UCSD-AML1 (cell line): ENCODE data around the gene ETFA.

Experiments used
- DNase-seq: peaks from one replicate; lab custom pipeline; 2025; ENCODE audit not compliant: unreplicated experiment; lab: John Stamatoyannopoulos, UW

The ETFA gene

DNA sequence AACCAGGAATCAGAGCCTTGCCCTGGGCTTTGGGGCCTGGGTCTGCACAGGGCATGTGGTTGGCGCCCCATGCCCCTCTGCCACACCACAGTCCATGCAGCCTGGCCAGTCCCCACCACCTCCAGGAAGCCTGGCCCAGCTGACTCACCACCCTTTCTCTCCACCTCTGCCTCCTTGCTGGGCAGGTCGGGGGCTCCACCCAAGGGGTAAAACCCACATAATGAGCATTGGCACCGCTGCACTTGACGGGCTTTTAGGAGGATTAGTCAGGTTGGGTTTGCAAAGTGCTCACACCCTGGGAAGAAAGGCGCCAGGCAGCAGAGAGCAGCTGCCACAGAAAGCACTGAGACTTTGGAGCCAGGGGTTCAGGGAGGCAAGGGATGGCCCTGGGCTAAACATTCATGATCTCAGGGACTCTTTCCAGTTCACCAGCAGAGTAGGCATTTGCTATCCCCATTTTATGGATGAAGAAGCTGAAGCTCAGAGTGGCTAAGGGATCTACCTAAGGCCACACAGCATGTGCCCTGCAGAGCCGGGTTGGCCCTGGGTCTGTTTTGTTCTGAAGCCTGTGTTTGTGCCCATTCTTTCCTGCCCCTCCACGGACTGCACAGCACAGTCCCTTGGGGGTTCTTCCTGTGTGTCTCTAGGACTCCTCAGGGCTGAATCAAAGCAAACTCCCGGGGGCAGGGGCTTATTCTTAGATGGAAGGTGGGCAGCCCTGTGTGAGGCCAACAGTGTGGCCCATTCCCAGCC is 113.4 kb downstream of the ETFA start:
- DNase-seq = no peak

DNA sequence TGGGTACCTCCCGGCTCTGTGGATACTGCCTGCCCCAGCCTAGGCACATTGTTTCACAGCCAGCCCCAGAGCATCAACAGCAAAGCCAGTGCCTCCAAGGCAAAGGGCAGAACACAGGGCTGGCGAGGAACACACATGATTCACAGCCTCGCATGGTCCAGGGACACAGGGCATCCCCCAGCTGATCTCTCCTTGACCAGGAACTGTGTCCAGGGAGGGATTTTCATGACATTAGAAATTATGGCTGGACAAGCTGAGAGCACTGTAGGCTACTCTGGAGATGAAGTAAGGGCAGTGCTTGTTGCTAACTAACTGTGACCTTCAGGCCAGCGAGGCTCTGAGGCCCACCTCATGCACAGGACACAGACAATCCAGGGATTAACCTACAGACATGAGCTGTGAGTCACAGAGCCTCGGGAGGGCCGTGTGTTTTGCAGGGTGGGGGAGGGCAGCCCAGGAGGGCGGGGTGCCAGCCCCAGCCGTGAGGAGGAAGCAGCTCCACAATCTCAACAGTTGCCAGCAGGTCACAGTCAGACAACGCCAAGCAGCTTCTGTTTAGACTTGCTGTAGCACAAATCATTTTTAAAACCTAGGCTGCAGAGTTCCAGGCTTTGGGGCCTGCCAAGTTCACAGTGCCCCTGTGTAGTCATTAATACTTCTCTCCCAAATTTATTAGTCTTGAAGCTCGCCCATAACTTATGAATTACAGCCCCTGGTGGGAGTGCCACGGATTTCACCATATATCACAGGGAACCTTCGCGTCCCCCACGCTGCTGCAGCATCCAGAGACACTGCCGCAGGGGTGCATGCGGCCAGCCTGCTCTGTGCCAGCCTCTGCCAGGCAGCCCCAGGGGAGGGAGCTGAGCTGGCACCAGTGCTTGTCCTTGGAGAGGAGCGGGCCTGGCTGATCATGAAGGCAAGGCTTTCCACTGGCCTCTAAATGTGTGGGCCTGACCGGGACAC is 114.7 kb downstream of the ETFA start:
- DNase-seq = peak; percentile 54

DNA sequence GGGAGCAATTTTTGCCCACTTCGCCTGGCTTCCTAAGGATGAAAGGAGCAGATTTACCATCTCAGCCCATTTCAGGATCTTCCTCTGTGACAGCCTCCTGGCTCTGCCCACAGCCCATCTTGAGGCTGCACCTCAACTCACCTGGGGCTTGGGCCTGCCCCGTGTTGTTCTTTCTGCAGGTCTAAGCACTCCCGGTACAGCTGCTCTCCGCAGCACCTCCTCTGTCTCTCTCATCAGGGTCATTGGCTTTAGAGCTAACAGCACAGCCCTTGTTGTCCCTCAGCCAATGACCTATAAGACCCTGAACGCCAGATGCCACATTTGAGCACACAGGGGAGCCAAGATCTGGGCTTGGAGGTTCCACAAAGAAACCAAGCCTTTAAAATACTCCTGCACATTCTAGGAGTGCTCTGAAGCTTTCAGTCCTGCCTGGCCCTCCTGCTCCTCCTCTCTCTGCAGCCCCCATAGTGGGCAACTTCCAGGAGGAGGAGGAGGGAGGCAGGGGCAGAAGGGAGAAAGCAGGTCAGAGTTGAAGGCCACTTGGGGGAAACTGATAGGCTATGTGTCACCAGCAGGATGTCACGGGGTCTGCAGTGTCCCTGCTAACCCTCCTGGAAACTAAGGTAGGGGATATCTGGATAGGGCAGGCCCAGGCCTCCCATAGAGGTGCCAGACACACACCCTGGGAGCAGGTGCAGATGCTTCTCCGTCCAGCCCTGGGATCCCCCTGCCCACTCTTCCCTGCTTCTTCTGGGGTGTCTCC is 115.6 kb downstream of the ETFA start:
- no peak for DNase-seq

DNA sequence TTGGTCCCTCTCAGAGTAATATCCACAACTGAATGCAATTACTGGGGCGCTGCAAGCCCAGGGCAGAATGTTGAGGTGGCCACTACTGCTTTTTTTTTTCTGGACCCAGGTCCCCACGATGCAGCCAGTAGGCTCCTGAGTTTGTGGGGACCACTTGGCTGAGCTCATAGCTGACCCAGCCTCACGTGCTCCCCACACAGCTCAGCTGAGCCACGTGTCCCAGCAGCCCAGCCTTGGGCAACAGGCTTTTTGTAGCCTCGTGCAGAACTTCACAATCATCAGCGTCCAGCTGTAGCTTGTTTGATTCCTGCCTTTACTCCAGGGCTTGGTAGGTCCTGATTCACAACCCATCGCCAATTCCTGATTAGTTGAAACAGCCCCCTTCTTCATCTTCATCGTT is 117.3 kb downstream of the ETFA start:
- no peak for DNase-seq

DNA sequence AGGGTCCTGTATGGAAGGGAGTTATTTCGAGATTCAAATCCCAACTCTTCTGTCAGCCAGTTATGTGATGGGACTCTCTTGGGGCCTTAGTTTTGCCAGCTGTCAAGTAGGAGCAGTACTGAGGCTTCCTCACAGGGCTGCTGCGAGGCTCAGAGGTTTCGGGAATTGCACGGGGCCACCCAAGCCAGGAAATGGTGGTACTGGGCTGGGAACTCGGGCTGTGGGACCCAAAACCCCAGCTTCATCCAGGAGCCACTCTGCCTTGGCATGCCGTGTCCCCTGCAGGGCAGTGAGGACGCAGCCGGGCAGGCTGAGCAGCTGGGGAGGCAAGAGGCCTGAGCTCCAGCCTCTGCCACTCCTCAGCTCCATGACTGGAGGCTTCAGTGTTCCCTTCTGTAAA is 118.6 kb downstream of the ETFA start:
- no peak for DNase-seq

DNA sequence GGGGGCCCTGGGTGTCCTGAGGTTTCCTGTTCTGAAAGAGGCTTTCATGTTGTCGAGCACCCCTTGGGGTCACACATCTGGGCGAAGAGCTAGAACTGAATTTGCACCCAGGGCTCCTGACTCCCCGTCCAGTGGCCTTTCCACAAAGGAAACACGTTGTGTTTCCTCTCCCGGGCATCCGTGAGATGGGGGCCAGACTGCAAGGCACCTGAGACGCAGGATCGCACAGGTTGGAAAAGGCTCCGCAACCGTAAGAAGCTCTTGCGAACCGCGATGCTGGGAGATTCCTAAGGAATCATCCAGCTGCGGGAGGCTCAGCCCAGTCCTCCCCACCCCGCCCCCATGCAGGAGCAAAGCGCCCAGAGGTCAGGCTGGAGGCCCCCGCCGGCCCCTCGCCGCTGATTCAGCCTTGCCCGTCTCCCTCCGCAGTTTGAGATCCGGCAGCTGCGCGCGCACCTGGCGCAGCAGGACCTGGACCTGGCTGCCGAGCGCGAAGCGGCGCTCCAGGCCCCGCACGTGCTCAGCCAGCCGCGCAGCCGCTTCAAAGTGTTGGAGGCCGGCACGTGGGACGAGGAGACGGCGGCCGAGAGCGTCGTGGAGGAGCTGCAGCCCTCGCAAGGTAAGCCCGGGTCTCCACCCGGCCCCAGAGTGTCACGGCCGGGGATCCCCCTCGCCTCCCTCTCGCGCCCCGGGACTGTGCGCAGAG is 119.6 kb downstream of the ETFA start:
- DNase-seq = no peak

DNA sequence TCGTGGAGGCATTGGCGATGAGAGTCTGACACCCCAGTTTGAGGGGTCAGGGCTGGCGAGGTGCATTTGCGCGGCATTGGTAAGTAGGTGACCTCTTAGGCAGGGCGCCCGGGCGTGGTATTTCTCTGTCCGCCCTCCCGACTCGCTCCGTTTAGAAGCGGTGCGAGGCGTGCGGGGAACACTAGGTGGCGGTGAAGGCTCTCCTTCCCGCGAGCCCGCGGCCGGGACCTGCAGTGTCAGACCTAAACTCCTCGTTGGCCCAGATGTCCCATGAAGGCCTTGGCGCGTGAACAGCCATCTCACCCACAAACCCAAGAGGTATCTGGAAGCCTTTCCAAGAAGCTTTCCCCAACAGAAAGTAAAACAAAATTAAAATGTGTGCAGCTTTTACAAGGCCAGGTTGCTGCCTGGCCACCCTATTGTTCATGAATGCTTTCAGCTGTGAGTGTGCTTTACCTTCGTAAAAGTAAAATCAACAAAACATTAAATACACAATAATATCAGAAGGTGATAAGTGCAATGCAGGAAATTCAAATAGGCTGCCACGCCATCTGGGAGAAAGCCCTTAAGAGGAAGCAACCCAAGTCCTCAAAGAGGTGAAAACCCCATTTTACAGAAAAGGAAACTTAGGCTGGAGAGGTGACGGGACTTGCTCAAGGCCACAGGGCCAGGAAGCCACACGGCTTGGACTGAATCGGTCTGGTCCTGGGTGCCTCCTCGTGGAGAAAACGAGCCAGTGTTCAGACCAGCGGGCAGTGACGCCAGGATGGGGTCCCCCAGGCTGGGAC is 120.3 kb downstream of the ETFA start:
- DNase-seq = peak; percentile 77

DNA sequence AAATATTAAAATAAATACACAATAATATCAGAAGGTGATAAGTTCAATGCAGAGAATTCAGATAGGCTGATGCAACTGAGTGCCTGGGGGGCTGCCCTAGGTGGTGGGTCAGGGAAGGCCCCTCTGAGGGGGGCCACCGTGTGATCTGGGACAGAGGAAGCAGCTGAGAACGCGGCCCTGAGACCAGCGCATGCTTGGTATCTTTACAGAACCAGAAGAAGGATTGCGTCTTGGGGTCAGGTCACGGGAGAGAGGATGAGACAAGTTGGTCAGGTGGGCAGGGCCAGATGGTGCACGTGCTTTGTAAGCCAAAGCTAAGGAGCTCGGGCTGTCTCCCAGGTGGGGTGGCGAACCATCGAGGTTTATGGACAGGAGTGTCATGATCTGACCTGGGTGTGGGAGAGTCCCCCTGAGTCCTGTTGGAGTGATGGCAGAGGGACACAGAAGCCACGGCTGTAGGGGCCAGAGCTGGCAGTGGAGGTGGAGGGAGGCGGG is 121.2 kb downstream of the ETFA start:
- no peak for DNase-seq

DNA sequence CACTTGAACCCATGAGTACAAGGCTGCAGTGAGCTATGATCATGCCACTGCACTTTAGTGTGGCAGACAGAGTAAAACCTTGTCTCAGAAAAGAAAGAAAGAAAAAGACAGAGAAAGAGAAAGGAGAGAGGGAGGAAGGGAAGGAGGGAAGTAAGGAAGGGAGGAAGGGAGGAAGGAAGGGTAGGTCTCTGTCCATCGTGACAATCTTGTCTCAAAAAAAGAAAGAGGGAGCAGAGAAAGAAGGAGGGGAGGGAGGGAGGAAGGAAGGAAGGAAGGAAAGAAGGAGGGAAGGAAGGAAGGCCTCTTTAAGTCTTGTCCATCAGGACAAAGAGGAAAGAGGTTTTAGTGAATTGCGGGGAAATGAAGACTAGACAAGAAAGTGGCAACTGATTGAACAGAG is 122.2 kb downstream of the ETFA start:
- no peak for DNase-seq

DNA sequence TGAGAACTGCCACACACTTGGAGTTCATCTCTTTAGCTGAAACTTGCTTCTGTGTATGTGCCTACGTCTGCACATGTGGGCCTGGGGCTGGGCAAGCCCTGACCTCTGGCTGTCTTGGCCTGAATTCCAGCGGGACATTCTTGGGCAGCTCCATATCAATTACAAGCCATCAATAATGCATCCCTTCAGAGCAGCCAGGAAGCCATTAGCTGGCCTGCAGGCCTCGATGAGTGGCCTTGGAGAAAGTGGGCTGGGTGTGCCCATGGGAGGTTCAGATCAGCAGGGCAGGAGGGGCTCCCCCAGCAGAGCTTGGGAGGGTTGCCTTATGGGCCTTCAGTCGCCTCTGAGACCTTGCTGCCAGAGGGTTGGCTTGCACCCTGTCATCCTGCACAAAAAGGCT is 124.1 kb downstream of the ETFA start:
- DNase-seq = no peak

DNA sequence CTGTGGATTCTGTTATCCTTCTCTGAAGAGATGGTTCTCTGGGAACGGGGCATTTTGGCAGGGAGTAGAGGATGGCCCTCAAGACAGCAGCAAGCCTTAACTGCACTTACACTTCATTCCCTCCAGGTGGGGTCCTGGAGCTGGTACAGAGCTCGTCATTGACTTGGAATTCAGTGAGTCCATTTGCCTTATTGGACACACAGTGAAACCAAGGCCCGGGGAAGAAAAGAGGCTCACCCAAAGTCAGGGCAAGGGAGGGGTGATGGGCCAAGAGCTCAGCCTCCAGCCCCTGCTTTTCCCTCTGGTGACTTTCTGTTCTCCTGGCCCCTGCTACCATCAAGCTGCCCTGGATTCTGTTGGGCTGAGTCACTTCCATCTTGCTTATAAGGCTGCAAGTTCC is 125.6 kb downstream of the ETFA start:
- peak; percentile 37 for DNase-seq

DNA sequence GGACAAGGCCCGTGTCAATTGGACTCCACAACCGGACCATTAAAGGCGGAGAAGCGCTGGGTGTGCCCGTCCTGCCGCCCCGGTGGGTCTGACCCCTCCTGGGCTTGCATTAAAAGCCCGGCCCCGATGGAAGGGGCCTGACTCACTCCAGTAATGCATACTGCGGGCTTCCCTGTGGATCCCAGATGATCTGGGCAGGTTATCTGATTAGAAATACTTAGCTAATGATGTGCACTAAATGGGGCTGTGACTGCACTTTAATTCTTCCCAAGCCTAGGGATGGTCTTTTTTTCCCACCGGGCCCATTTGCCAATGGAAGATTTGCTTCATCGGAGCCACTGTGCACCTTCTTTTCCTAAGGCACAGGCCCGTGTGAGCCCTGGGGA is 126.6 kb downstream of the ETFA start:
- no peak for DNase-seq

DNA sequence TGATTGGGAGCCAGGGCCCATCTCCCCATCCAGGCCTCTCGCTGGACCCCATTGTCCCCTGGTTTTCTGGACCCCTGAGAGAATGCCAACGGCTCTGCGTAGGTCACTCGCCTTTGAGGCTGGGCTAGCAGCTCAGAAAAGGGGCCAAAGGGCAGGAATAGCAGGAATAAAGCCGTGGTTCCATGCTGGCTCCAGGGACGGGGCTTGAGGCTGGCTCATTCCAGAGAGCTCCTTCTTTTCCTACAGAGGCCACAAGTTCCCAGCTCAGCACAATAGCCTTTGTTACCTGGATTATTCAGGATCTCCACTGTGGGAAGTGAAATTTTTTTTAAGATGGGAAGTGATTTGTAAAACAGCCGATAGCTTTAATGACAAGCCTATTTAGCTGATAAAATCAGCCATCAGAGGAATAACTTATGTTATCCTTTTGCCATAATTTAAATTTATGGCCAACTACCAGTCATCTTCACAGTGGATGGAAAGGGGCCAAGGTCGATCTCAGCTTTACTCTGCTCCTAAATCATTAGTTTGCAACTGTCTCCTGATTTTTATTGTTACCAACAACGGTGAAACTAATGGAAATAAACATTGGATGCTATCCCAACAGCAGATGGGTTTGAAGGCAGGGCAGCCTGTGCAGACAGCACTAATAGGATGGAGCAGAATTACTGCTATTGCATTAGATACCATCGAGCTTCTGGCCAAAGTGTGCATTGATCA is 127.2 kb downstream of the ETFA start:
- DNase-seq = no peak

DNA sequence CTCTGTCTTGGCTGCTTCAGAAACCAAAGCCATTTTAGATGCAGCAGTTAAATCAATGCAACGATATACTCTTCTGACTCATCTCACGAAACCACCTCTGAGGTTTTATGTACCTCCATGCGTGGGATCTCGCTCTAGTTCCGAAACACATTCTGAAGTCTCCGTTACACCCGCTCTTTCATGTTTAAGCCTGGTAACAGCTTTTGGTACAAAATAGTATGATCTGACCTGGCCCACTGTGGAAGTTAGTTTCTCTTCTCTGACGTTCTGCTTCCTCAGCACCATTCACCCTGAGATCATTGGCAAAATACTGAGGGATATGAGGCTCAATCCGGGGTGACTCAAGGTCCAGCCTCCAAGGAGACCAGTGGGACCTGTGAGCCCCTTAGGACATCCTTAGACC is 129.6 kb downstream of the ETFA start:
- DNase-seq = no peak

DNA sequence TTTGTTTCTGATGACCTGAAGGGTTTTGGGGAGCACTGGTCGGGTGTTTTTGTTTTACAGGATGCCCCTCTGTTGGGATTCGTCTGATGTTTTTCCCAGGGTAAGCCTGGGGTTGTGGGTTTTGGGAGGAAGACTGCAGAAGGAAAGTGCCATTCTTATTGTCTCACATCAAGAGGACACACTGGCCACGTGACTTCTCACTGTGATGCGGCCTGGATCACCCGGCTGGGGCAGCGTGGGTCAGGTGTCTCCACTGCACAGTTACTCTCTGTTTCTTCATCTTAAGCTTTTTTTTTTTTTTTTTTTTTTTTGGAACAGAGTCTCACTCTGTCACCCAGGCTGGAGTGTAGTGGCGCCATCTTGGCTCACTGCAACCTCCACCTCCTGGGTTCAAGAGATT is 130.9 kb downstream of the ETFA start:
- no peak for DNase-seq

DNA sequence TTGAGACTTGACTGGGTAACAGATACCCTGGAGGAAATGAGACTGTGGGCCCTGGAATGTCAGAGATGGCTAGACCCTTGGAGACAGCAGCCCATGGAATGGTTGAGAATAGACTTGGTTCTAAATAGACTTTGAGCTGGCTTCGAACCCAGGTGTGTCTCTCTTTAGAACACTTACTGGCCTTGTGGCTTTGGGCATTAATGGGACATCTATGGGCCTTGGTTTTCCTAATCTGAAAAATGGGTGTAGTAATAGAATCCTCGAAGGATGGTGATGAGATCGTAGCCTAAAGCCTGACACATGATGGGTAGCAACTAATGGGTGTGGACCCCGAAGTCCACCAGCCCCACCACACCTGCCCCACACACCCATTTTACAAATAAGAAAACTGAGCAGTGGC is 132.2 kb downstream of the ETFA start:
- DNase-seq = no peak

DNA sequence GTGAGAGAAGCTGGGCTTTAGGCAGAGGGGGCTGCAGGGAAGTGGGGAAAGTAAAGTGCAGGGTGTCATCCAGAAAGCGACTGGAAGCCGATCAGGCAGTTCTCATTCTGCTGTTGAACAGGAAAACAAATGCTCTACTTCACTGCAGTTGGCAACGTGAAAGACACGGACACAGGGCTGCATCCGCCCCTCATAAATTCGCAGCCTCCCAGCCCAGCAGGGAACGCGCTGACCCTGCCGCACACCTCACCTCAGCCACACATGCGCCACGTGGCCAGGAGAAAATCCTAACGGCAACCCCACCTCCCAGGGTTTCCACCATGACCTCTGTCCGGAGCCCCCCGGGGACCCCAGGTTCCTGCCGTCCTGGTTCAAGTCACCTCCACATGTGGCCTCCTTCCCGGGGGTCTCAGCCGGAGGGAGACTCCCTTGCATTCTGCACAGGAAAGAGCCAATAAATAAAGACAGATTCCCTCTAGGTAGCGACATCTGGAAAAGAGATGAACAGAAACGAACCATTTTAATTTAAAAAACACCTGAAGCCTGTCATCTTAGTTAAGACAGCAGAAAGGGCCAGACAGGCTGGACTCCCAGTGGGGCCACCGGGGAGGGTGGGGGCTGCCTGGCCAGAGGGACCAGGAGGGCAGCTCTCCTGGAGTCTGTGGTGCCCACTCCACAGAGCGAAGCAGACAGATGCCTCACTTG is 132.8 kb downstream of the ETFA start:
- DNase-seq = no peak

DNA sequence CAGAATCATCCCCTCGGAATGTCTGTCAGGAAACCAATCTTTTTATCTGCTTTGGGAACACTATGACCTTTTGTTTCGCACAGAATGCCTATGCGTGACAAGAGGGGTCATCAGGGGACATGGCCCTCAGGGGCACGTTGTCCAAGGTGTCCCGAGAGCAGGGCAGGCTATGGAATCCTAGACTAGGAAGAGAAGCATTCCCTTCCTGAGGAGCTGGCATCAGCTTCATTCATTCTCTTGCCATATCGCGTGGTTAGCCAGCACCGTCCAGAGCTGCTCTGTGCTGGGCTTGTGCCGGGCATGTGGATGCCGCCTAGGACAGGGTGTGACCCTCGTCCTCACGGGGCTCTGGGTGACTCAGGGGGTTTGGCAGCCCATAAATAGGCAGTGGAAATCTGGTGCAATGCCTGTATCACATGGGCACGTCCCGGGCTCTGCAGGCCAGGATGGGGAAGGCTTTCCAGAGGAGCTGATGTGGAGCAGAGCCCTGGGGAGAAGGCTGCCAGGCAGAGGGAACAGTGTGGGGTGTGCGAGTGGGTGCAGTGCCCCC is 133.7 kb downstream of the ETFA start:
- no peak for DNase-seq
